Neural progenitor cell (in vitro differentiated cells): ENCODE measurements around the gene FMN1. TPM values are rescaled to one million over a fixed set of nuclear protein-coding genes. Genes with fewer than 3 reads are reported as not detected.

Experiments
- DNase-seq: peaks from one replicate; pipeline ENCODE4 v3.0.0-alpha.2; 2016; ENCODE audit warnings: low spot score
- H2AFZ ChIP-seq: fragments of 200-600 bp; sonication (generic); replicated peaks from 2 replicates; pipeline ENCODE4 v1.6.1; 2016; ENCODE audit warnings: antibody characterized with exemption
- H3F3A ChIP-seq: fragments of 200-600 bp; sonication (generic); 2 replicates; pipeline ENCODE4 v1.6.1; 2016; ENCODE audit warnings: antibody characterized with exemption, low read depth
- H3K27ac ChIP-seq: fragments of 200-600 bp; sonication (generic); 2 replicates; pipeline ENCODE4 v1.5.1; 2016; ENCODE audit warnings: mild to moderate bottlenecking
- H3K27me3 ChIP-seq: fragments of 200-600 bp; sonication (generic); 2 replicates; pipeline ENCODE4 v1.6.1; 2016; ENCODE audit warnings: mild to moderate bottlenecking, moderate library complexity
- H3K36me3 ChIP-seq: fragments of 200-600 bp; sonication (generic); 2 replicates; pipeline ENCODE4 v1.5.1; 2016
- H3K4me1 ChIP-seq: fragments of 200-600 bp; sonication (generic); 2 replicates; pipeline ENCODE4 v1.6.1; 2016; ENCODE audit warnings: mixed run types
- H3K4me2 ChIP-seq: fragments of 200-600 bp; sonication (generic); 2 replicates; pipeline ENCODE4 v1.6.1; 2016
- H3K4me3 ChIP-seq: fragments of 200-600 bp; sonication (generic); 2 replicates; pipeline ENCODE4 v1.5.1; 2016
- H3K79me2 ChIP-seq: fragments of 200-600 bp; sonication (generic); 2 replicates; pipeline ENCODE4 v1.6.1; 2016; ENCODE audit warnings: low read depth
- H3K9ac ChIP-seq: fragments of 200-600 bp; sonication (generic); 2 replicates; pipeline ENCODE4 v1.6.1; 2016
- H3K9me3 ChIP-seq: fragments of 200-600 bp; sonication (generic); 2 replicates; pipeline ENCODE4 v1.5.1; 2016; ENCODE audit warnings: low read depth
- H4K20me1 ChIP-seq: fragments of 200-600 bp; sonication (generic); 2 replicates; pipeline ENCODE4 v1.6.1; 2016; ENCODE audit warnings: low read depth
- H3K27ac Mint-ChIP-seq: 3 replicates; pipeline ENCODE4 v1.8.0; 2021; ENCODE audit warnings: mixed read lengths
- H3K27me3 Mint-ChIP-seq: 2 replicates; pipeline ENCODE4 v1.8.0; 2022; ENCODE audit warnings: low read depth, mild to moderate bottlenecking, inconsistent platforms, moderate library complexity, mixed read lengths; ENCODE audit not compliant: insufficient read depth
- H3K36me3 Mint-ChIP-seq: 3 replicates; pipeline ENCODE4 v1.8.0; 2021; ENCODE audit warnings: mixed read lengths
- H3K4me1 Mint-ChIP-seq: 3 replicates; pipeline ENCODE4 v1.8.0; 2021; ENCODE audit warnings: mixed read lengths
- H3K4me3 Mint-ChIP-seq: 3 replicates; pipeline ENCODE4 v1.8.0; 2021; ENCODE audit warnings: mild to moderate bottlenecking, moderate library complexity, mixed read lengths
- H3K9me3 Mint-ChIP-seq: 3 replicates; pipeline ENCODE4 v1.8.0; 2020; ENCODE audit warnings: mixed read lengths
- EZH2 ChIP-seq: fragments of 200-600 bp; sonication (generic); IDR thresholded peaks from 2 replicates; pipeline ENCODE4 v1.6.1; 2017; ENCODE audit warnings: antibody characterized with exemption, mild to moderate bottlenecking, moderate library complexity
- EZH2phosphoT487 ChIP-seq: fragments of 200-600 bp; sonication (generic); IDR thresholded peaks from 2 replicates; pipeline ENCODE4 v1.6.1; 2017; ENCODE audit warnings: antibody characterized with exemption
- total RNA-seq: library from RNA; depleted of rRNA; stranded (reverse); fragments of >200 nt; gene quantifications from 2 replicates; pipeline ENCODE4 v1.2.3, GENCODE V29; 2015; ENCODE audit warnings: low replicate concordance
- TF ChIP-seq, protein P1 (sequence below): fragments of 200-600 bp; sonication (generic); IDR thresholded peaks from 2 replicates; pipeline ENCODE4 v1.5.1; 2017; ENCODE audit warnings: antibody characterized with exemption, mild to moderate bottlenecking

The FMN1 gene
- total RNA-seq, 1 donor from 2014 or later: 5.7 TPM

DNA sequence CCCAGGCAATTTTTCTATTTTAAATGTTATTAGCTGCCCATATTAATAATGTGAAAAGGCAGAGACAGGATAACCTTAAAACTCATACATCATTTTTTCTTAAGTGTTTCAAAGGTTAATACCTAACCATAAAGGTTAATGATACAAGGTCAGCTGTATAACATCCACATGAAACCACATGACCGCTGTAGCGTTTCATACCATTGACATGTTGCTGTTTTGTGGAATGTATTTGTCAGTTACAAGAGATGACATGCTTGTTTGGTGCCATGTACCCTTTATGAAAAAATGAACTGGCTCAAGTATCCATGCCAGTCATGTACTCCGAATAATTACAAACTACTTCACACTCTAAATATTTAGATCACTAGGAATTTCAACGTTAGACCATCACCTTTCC lies 207.4 kb downstream of the FMN1 start:
- Mint-ChIP-seq H3K4me1 (peaks cover 4% of the 10 kb centered on the region), H3K4me3 (no peak overlapping the region), H3K36me3 (no peaks in the 10 kb centered on the region), H3K27ac (no peak overlapping the region), H3K27me3 (no peaks in the 10 kb centered on the region), H3K9me3 (no peaks in the 10 kb centered on the region)
- H3K9ac ChIP-seq: no peak overlapping the region
- H2AFZ ChIP-seq: no peak overlapping the region
- no peak overlapping the region for H3K27ac ChIP-seq
- no peaks in the 10 kb centered on the region for H3K79me2 ChIP-seq
- H3K9me3 ChIP-seq: no peaks in the 10 kb centered on the region
- no peaks in the 10 kb centered on the region for H3K27me3 ChIP-seq
- no peak for DNase-seq
- no peak overlapping the region for H3K4me2 ChIP-seq
- no peaks in the 10 kb centered on the region for H3K36me3 ChIP-seq
- TF ChIP-seq EZH2phosphoT487: no peak
- TF ChIP-seq, protein P1, sequence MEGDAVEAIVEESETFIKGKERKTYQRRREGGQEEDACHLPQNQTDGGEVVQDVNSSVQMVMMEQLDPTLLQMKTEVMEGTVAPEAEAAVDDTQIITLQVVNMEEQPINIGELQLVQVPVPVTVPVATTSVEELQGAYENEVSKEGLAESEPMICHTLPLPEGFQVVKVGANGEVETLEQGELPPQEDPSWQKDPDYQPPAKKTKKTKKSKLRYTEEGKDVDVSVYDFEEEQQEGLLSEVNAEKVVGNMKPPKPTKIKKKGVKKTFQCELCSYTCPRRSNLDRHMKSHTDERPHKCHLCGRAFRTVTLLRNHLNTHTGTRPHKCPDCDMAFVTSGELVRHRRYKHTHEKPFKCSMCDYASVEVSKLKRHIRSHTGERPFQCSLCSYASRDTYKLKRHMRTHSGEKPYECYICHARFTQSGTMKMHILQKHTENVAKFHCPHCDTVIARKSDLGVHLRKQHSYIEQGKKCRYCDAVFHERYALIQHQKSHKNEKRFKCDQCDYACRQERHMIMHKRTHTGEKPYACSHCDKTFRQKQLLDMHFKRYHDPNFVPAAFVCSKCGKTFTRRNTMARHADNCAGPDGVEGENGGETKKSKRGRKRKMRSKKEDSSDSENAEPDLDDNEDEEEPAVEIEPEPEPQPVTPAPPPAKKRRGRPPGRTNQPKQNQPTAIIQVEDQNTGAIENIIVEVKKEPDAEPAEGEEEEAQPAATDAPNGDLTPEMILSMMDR: no peak
- no peak for TF ChIP-seq EZH2
- peaks cover 3% of the 10 kb centered on the region for H3F3A ChIP-seq
- H3K4me3 ChIP-seq: no peak overlapping the region
- peaks cover 18% of the 10 kb centered on the region for H3K4me1 ChIP-seq
- no peaks in the 10 kb centered on the region for H4K20me1 ChIP-seq

DNA sequence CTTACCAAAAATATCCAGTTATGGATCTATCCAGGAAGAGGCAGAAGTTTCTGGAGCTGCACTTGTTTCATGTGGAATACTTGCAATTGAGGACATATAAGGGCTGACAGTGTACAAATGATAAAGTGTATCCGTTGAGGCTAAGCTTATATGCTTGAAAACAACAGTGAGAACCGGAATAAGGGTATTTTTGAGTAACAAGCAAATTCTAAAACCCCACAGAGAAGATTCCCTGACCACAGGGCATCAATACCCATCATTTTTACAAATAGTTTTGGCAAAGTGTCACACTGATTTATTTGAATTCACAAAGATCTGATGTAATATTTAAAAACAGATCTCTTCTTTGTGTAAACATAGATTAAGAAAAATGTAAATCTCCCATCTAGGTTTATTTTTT lies 208.4 kb downstream of the FMN1 start:
- Mint-ChIP-seq H3K27ac (no peak overlapping the region), H3K27me3 (no peaks in the 10 kb centered on the region), H3K4me1 (peaks cover 4% of the 10 kb centered on the region), H3K36me3 (no peaks in the 10 kb centered on the region), H3K9me3 (no peaks in the 10 kb centered on the region), H3K4me3 (no peak overlapping the region)
- H3K4me3 ChIP-seq: no peak overlapping the region
- TF ChIP-seq, protein P1: no peak
- TF ChIP-seq EZH2: no peak
- TF ChIP-seq EZH2phosphoT487: no peak
- H3K4me2 ChIP-seq: no peak overlapping the region
- H3K36me3 ChIP-seq: no peaks in the 10 kb centered on the region
- peaks cover 3% of the 10 kb centered on the region for H3F3A ChIP-seq
- no peak for DNase-seq
- no peaks in the 10 kb centered on the region for H4K20me1 ChIP-seq
- no peak overlapping the region for H3K9ac ChIP-seq
- no peak overlapping the region for H3K27ac ChIP-seq
- H3K9me3 ChIP-seq: no peaks in the 10 kb centered on the region
- no peaks in the 10 kb centered on the region for H3K79me2 ChIP-seq
- H3K27me3 ChIP-seq: no peaks in the 10 kb centered on the region
- H3K4me1 ChIP-seq: peaks cover 18% of the 10 kb centered on the region
- no peak overlapping the region for H2AFZ ChIP-seq

DNA sequence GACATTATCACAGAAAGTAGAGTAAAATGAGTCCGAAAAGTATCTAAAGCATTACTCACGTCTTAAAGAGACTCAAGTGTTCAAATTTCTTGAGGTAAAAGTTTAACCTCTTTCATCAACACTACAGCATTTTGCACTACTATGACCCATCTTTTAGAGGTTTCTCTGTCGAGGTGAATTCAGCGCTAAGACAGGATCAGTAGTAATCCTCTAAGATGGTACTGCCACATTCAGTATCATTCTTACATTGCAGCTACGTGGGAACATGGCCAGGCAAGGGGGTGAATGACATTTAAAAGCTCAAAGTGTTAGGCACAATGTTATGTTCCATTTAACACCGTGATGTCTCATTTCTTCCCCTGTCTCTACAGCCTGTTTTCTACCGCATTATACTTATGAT lies 210.8 kb downstream of the FMN1 start:
- H3K79me2 ChIP-seq: no peaks in the 10 kb centered on the region
- H3K9ac ChIP-seq: no peak overlapping the region
- no peaks in the 10 kb centered on the region for H3K36me3 ChIP-seq
- H3K27me3 Mint-ChIP-seq: no peaks in the 10 kb centered on the region
- no peaks in the 10 kb centered on the region for H3K9me3 Mint-ChIP-seq
- no peaks in the 10 kb centered on the region for H3K9me3 ChIP-seq
- H3K27me3 ChIP-seq: no peaks in the 10 kb centered on the region
- no peak overlapping the region for H2AFZ ChIP-seq
- H3K4me1 Mint-ChIP-seq: peaks cover 11% of the 10 kb centered on the region
- H3K4me1 ChIP-seq: peaks cover 18% of the 10 kb centered on the region
- H3K27ac Mint-ChIP-seq: no peak overlapping the region
- no peak for TF ChIP-seq EZH2phosphoT487
- TF ChIP-seq EZH2: no peak
- TF ChIP-seq, protein P1: no peak
- H3K36me3 Mint-ChIP-seq: no peaks in the 10 kb centered on the region
- no peak overlapping the region for H3K4me3 ChIP-seq
- no peak for DNase-seq
- H3K4me2 ChIP-seq: no peak overlapping the region
- H4K20me1 ChIP-seq: no peaks in the 10 kb centered on the region
- H3K4me3 Mint-ChIP-seq: no peak overlapping the region
- no peak overlapping the region for H3K27ac ChIP-seq
- peaks cover 3% of the 10 kb centered on the region for H3F3A ChIP-seq

DNA sequence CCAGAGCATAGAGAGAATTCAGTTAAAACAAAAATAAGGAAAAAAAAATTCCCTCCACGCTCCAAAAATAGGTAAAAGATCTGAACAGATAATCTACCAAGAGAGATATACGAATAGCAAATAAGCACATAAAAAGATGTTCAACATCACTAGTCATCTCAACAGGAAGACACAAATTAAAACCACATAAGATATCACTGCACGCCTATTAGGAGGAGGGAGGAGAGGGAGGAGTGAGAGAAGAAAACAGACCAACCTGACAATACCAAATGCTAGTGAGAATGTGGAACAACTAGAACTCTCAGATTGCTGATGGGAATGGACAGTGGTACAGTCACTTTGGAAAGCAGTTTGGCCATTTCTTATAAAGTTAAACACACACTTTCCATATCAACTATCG lies 212.5 kb downstream of the FMN1 start:
- Histone ChIP-seq H3K4me2 (no peak overlapping the region), H3F3A (peaks cover 3% of the 10 kb centered on the region), H3K27ac (no peak overlapping the region), H3K9ac (no peak overlapping the region), H3K4me1 (peaks cover 12% of the 10 kb centered on the region), H3K79me2 (no peaks in the 10 kb centered on the region), H4K20me1 (no peaks in the 10 kb centered on the region), H3K4me3 (no peak overlapping the region), H3K36me3 (no peaks in the 10 kb centered on the region), H2AFZ (no peak overlapping the region), H3K27me3 (no peaks in the 10 kb centered on the region), H3K9me3 (no peaks in the 10 kb centered on the region)
- no peak for DNase-seq
- Mint-ChIP-seq H3K4me3 (no peak overlapping the region), H3K36me3 (no peaks in the 10 kb centered on the region), H3K27me3 (no peaks in the 10 kb centered on the region), H3K27ac (no peak overlapping the region), H3K9me3 (no peaks in the 10 kb centered on the region), H3K4me1 (peaks cover 11% of the 10 kb centered on the region)
- TF ChIP-seq EZH2phosphoT487 (no peak), EZH2 (no peak)
- TF ChIP-seq, protein P1: no peak
